Activated naive CD4-positive, alpha-beta T cell treated with anti-CD3 and anti-CD28 coated beads, Interleukin-2, amount 10 ng/mL, durations not matched to agents 5 hours and 36 hours (primary cell): ENCODE data around the gene NR2F1-AS1. TPM values are rescaled to one million over a fixed set of nuclear protein-coding genes. Genes with fewer than 3 reads are reported as not detected.

Experiments
- total RNA-seq, 2 experiments: library from RNA; stranded (reverse); gene quantifications; one replicate each; pipeline ENCODE4 v1.2.3, GENCODE V29; 2021

Gene NR2F1-AS1
- not detected for total RNA-seq

DNA sequence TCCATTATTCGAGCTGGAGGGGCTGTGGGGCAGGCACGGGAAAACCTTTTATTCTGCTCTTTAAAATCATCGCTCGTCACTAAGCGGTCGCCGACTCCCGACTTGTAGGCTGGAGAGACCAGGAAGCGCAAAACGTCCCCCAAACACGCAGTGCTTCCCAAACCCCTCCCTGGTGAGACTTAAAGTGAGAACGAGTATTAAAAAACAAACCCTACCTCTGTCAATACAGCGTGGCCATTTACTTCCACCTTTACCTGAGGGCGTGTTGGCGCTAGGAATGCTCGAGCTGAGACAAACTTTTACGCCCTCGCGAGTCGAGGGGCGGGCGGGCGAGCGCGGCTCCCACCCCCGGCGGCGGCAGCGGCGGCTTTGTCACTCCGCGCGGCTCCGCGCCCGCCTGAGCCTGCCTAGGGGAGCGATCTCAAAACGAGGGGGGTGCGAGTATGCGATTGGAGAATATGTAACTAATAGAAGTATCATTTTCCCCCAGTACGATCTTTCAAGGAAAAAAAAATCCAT lies at the start of gene NR2F1-AS1:
TSS of gene NR2F1-AS1 (minus strand) at position 293 of the 519 bp plus-strand sequence.

DNA sequence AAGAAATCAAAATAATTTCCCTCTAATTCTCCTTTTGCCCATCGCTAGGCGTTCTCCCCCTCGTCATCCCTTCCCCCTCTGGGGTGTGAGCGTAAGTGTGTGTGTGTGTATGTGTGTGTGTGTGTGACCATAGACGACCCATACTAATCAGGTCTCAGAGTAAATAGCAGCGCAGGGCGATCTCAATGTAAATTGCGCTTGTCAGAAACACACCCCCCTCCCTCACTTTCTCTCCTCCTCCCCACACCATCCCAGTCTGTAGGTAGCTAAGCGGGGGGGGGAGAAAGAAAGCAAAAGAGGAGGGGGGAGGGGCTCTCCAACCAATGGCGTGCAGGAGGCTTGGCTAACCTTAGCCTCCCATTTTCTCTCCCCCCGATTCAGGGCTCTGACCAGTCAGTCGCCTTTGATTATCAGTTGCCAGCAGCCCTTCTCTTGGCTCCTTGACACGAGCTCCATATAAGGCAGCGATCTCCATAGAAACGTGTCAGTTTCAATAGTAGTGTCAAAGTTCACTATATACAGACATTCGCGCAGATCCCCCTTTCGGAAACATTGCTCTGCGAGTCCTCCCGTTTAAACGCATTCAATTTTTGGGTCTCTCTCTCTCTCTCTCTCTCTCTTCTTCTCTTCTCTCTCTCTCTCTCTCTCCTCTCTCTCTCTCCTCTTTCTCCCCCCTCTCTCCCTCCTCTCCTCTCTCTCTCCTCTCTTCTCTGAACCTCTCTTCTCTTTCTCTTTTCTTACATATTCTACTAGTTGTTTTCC lies 1.8 kb upstream of the NR2F1-AS1 start, which contains the start of gene NR2F1:
TSS of gene NR2F1 (plus strand) at position 546 of the 762 bp plus-strand sequence. CDS start 1,802 bp downstream, outside the sequence.

Other genes starting within 250 kb of the NR2F1-AS1 start
- not detected for gene NR2F1, start 2.0 kb upstream of the NR2F1-AS1 start, total RNA-seq
- 1 to 10 TPM in 1 of 2 experiments, under 1 TPM in 1; 0.63 to 1.1 TPM for gene POU5F2, start 160.4 kb upstream of the NR2F1-AS1 start, total RNA-seq